ENCODE measurements around the gene PHLPP1. TPM values are rescaled to one million over a fixed set of nuclear protein-coding genes. Genes with fewer than 3 reads are reported as not detected.

PHLPP1 gene
- total and polyA plus RNA-seq, 2 of the 4 experiments (the other 2 are of a cell fraction) = 3.3 to 3.6 TPM

- no peak for TF ChIP-seq MAZ (IDR thresholded peaks at IDR 0.05; ENCODE audit: borderline replicate concordance, low read depth, low read length)
These were observed 5.6 kb downstream of the PHLPP1 start (continued) for GRCh38 chr18:62720766-62721613.

DNA sequence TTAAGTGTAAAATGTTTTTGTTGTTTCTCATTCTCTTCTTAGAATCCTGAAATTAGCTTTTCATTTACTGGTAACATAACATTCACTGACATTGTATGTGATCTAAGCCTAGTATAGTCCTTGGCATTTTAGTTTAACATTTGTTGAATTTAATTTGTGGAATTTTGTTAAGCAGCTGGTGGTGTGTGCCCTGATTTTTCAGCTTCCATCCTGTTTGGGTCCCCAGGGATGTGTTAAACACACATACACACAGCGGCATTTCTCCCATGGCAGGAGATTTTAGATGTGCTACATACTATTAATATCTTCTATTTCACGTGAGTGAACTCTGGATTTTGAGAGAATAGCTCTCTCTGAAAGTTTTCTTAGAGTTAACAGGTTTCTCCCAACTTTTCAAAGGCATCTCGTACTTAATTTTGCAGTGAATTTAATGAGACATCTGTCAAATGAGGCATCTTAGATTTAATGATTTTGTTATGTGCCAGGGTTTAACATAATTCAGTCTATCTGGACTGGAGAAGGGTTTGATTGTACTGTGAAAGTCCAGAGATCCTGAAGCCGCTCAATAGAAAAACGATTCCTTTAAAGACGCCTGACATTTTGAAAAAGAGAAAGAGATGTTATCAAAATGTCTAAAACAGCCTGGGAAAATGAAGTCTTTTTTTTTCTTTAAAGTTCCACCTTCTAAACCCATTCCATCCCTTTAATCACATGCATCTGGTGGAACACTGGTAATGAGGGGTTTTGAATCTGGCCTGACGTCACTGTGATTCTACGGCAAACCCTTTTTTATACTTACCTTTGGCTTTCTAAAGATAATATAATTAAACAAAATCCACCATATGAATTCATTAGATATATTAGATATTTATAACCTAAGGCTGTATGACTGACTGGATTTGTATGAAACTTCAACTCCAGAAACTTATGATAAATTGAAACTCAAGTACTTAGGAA, 6.8 kb downstream of the PHLPP1 start:
- Histone ChIP-seq H3K79me1 (ENCODE audit: low read depth in 1 of 2, low read length in 2 of 2) (peaks cover 11 to 15% of the 10 kb centered on the region in 2 experiments), H3K27ac (ENCODE audit: insufficient read depth, low read length) (no peak overlapping the region), H3K18ac (ENCODE audit: low read depth, low read length) (no peak overlapping the region), H3K4me1 (ENCODE audit: control insufficient read depth, insufficient read depth, low read length) (peaks cover 2% of the 10 kb centered on the region), H3K27me3 (ENCODE audit: control insufficient read depth, insufficient read depth, low read length) (no peaks in the 10 kb centered on the region), H3K4me3 (ENCODE audit: insufficient read depth, low read depth, low read length) (no peak overlapping the region), H2AFZ (replicated peaks; ENCODE audit: low read length, poor library complexity) (no peak overlapping the region), H3K14ac (replicated peaks; ENCODE audit: low read depth, low read length) (no peak overlapping the region), H3K4ac (ENCODE audit: low read depth, low read length) (no peak overlapping the region), H2BK5ac (ENCODE audit: low read depth, low read length, poor library complexity, severe bottlenecking) (no peak overlapping the region), H4K8ac (ENCODE audit: low read depth in 2 of 2, low read length in 2 of 2) (no peak overlapping the region), H3K4me2 (ENCODE audit: low read depth, low read length) (no peak overlapping the region), H4K5ac (ENCODE audit: low read depth, low read length) (no peak overlapping the region), H3K56ac (ENCODE audit: extremely low read depth, insufficient read depth, low read length) (no peak overlapping the region), H3K9me3 (ENCODE audit: control insufficient read depth, insufficient read depth, low read length) (no peaks in the 10 kb centered on the region), H3K36me3 (ENCODE audit: control insufficient read depth, insufficient read depth, low read length) (no peaks in the 10 kb centered on the region), H3K9me1 (ENCODE audit: insufficient read depth, low read length) (no peaks in the 10 kb centered on the region), H4K91ac (ENCODE audit: insufficient read depth, low read depth, low read length) (no peak overlapping the region), H3K9ac (ENCODE audit: low read depth, low read length) (no peak overlapping the region), H2AK9ac (replicated peaks; ENCODE audit: low read depth, low read length, poor library complexity) (no peak overlapping the region), H2AK5ac (ENCODE audit: low read depth, low read length) (no peak overlapping the region), H2BK15ac (ENCODE audit: low read depth, low read length) (no peak overlapping the region), H2BK20ac (ENCODE audit: low read depth, low read length) (no peak overlapping the region), H2BK120ac (ENCODE audit: low read depth, low read length) (no peak overlapping the region), H3K23ac (ENCODE audit: low read depth, low read length) (no peak overlapping the region), H4K20me1 (ENCODE audit: insufficient read depth, low read length) (peaks cover 6% of the 10 kb centered on the region; the same call in 1 of the 2 replicates)
- in situ Hi-C loops (cut with MboI; ENCODE audit: low sequenced_read_pairs) (loop anchor here (25.0 kb wide), 1 partner anchor 535 kb away; the partner anchor contains the start of genes PIGN and RELCH), intact Hi-C loops (cut with micrococcal nuclease) (no loop called here), dilution Hi-C loops (cut with HindIII; ENCODE audit: low sequenced_read_pairs, unreplicated experiment) (no loop called here)
- CTCF ChIA-PET = interaction anchor here (0.8 kb wide), 1 partner anchor 236 kb away, joined by 3 read pairs; no protein-coding TSS in a partner anchor
- WGBS, 2 experiments (ENCODE audit: extremely low coverage in 2 of 2, insufficient read length in 1 of 2) = 86% methylated on average over 1 of the region's 8 CpGs; no CpG with 5 or more reads in 1 of the 2 experiments
- TF ChIP-seq NFE2L2 (IDR thresholded peaks at IDR 0.05; ENCODE audit: low read depth, low read length) (no peak), CHD1 (IDR thresholded peaks at IDR 0.05; ENCODE audit: low read depth, low read length) (no peak), CTCF (conservative IDR thresholded peaks at IDR 0.05; ENCODE audit: low read depth, low read length) (no peak), MAZ (IDR thresholded peaks at IDR 0.05; ENCODE audit: borderline replicate concordance, low read depth, low read length) (no peak)
- ATAC-seq (ENCODE audit: low read depth) (no peak), DNase-seq (no peak)
- POLR2A ChIA-PET (ENCODE audit: unreplicated experiment) = no interaction called here
- no TSS peak for BruUV-seq (replicated peaks)

Data from IMR-90 (cell line).